GM19328 (cell line): ENCODE results near the gene CFAP141.
"Not testable (repeated sequence)": the region's sequence is repeated elsewhere in the genome, so short reads cannot be mapped to it uniquely, and the experiment has no call there.

ENCODE experiments used
- ATAC-seq: cut with Tn5 transposase; IDR thresholded peaks from one replicate; pipeline ENCODE4 v1.9.1; 2021; ENCODE audit warnings: mild to moderate bottlenecking, moderate library complexity; ENCODE audit not compliant: unreplicated experiment

Gene CFAP141

GRCh38 chr1:154208677-154209388 lies 2.7 kb upstream of the CFAP141 start:
- ATAC-seq: no peak

DNA sequence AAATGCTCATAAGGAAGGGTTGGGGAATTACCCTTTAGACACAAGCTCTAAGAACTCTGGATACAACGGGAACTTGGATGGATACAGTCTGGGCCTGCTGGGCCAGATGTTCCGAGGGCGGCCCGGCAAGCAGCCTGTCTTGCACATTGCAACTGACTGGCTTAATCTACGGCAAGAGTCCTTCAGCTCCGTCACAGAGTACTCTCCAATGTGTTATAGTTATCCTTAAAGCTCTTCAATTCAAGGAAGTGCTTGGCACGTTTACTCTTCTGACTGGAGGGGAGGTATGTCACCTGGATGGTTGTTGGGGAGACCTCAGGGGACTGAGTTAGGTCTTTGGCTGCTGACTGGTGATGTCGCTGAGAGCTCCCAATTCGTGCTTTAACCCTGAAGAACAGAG lies 1.1 kb upstream of the CFAP141 start:
- ATAC-seq: no peak

DNA sequence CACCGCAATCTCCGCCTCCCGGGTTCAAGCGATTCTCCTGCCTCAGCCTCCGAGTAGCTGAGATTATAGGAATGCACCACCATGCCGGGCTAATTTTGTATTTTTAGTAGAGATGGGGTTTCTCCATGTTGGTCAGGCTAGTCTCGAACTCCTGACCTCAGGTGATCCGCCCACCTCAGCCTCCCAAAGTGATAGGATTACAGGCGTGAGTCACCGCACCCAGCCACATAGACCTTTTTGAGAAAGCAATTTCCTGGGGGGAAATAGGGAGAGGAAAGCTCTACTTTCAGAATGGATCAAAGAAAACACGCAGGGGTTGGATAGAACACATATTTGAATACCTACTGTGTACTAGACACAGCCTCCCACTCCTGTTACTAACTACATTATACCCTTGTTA lies 355 bp downstream of the CFAP141 start:
- ATAC-seq: not testable (repeated sequence)

GRCh38 chr1:154199563-154199879 lies 6.6 kb downstream of the CFAP141 start:
- ATAC-seq: no peak

DNA sequence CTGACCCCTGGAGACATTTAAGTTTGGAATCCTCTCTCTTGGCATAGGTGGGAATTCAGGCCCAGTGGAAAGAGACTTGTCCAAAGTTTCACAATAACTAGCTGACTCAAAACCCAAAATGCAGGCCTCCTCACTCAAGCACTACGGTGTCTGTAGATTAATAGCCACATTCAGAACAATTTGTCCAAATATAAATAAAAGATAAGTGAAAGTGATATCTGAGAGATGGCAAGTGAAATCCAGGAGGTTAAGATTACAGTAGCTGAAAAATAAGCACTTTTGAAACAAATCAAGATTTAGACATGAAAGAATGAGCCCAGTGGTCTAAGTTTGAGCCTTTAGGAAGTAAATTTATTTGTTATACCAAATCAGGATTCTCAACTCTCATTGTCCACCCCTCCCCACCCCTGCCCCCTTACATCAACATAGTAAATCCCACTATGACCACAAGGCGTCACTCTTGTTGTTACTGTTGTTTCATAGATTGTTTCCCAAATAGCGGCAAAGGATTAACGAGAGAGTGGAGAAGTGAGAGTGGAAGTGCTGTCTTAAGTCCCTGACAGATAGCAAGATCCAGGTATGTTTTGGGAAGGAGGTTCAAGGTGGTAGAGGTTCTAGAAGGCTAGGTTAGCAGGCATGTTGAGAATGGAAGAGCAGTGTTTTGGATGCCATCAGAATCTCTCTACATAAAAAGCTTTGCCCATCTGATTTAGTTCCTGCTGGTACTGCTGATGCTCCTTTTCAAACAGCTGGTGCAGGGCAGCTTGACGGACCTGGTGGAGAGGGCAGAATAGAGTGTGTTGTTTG lies 7.2 kb downstream of the CFAP141 start:
- no peak for ATAC-seq

DNA sequence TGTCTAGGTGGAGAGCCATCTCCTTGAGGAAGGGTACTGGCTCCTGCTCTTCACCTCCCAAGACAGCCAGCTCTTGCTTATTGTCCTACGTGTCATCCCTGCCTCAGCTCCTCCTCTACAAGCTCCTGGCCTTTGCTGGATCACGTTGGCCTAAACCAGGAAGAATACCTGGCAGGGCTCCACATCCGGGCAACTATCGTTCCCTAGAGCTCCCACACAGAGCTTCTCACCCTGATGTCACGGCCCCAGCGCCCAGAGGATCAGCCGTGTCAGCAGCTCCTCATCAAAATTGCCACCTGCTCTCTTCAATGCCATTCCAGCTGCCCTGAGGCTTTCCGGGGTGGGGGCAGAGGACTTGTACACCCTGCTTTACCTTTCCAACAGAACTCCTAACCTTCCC lies 12.3 kb downstream of the CFAP141 start:
- ATAC-seq: no peak

GRCh38 chr1:154192476-154192875 lies 13.7 kb downstream of the CFAP141 start:
- ATAC-seq: no peak

DNA sequence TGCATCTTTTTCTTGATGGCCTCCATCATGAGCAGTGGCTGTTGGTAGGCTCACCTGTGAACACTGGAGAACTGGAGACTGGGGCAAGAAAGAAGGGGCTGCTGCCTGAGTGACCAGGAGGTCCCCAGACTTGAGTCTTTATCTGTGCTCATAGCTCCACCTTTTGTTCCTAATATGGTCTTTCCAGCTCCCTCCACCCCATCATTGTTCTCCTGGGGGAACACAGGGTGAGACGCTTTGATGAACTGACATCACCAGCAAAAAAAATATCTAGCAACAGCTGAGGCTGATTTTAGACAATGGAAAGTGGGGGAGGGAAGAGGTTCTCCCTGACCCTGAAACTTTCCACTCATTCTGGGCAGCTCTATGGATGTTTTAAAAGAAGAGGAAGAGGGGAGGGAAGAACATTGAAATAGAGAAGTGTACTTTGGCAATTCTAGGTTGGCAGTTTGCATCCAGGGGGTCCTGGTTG lies 14.1 kb downstream of the CFAP141 start, which contains the start of gene TPM3:
Gene TPM3 (minus strand): TSS at position 111 of the 472 bp plus-strand sequence. CDS start 82 bp downstream, at position 29.
- ATAC-seq: no peak

DNA sequence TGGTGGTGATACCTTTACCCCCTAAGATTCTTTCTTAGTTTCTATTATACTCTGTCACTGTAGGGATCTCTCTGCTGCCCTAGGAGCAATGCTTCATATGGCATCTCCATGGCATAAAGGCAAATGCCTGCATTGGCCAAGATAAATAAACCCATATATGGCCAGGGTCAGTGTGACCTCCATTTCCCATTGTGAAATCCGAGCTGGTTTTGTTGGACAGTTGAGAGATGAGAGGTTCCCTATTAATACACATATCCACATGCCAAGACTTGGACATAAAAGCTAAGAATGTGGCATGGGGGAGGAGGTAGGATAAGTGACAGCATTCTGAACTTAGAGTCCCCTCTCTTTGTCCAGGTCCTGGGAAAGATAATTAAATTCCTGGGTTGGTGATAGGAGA lies 15.6 kb downstream of the CFAP141 start:
- ATAC-seq: no peak

- no peak for ATAC-seq
Measured at GRCh38 chr1:154186852-154187501, 19.2 kb downstream of the CFAP141 start.

DNA sequence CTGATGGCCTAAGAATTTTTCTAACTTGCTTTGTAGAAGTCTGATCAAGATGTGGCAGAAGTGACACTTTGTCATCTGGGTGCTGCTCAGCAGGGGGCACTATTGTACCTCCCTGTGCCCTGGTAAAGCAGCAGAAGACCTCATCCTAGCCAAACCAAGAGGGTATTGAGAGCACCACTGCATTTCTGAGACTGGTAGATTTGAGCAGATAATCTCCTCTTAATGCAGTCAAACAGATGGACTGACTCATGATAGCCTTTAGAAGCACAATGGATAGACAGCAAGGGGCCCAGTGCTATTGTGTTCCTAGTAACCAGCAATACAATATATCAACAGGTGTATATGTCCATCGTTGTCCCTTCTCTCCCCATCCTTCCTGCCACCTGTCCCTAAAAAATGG lies 20.0 kb downstream of the CFAP141 start:
- no peak for ATAC-seq

- ATAC-seq: peak; percentile 52
Measured at GRCh38 chr1:154183046-154183915, 22.9 kb downstream of the CFAP141 start.

DNA sequence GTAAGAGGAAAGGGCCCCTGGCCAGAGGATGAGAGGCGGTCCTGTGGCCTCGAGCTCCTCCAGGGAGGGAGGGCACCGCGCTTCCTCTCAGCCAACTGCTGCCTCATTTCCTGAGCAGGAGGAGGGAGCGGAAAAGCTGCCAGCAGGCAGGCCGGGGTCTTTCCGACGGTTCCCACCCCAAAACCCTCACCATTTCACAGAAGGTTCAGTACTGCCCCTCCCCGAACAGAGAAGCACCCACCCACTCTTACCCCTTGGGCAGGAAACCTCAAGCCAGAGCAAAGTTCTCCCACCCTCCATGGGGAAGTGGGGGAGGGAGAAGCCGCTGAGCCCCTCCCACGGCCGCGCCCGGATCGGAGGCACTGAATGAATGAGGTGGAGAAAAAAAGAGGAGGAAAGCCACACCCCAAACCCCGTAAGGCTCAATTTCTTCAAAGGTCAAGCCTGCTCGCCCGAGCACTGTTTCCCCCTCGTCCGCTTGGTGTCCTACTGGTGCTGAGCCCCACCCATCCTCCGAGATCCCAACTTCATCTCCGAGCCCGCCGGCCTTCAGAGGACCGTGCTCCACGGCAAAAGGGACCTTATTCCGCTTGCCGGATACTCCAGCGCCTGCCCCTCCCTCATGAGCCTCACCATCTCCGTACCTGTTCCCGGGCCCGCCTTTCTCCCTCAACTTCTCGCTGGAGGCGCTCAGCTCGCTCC lies 23.6 kb downstream of the CFAP141 start:
- ATAC-seq: peak; percentile 62

- ATAC-seq: no peak
Measured at GRCh38 chr1:154181944-154182343, 24.2 kb downstream of the CFAP141 start.

DNA sequence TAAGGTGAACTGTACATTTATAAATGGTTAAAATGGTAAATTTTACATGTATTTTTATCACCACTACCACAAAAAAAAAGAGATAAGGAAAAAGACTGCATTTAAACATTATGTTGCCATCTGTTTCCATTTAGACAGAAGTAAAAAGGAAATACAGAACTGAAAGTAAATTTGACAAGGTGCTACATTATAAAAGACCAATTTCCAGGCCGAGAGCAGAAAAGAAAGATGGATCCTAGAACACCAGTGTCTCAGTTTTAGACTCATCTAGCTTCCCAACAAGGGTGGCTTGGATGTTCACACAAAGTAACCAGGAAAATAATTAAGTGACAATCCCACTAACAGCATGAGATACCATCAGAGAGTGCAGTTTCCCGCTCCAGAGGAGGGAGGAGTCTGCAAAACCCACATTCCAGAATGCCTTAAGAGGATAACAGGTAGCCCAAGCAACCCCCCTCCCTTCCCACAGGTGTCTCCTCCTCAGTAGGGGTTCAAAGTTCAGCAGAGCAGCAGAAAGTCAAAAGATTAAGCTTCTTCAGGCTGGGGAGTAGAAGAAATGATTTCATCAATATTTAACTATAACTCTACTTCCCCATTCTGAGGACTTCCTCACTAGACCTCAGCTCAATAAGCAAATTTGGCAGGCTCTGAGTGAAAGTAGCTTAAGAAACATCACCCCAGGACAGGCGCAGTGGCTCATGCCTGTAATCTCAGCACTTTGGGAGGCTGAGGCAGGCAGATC lies 26.0 kb downstream of the CFAP141 start:
- ATAC-seq: no peak

DNA sequence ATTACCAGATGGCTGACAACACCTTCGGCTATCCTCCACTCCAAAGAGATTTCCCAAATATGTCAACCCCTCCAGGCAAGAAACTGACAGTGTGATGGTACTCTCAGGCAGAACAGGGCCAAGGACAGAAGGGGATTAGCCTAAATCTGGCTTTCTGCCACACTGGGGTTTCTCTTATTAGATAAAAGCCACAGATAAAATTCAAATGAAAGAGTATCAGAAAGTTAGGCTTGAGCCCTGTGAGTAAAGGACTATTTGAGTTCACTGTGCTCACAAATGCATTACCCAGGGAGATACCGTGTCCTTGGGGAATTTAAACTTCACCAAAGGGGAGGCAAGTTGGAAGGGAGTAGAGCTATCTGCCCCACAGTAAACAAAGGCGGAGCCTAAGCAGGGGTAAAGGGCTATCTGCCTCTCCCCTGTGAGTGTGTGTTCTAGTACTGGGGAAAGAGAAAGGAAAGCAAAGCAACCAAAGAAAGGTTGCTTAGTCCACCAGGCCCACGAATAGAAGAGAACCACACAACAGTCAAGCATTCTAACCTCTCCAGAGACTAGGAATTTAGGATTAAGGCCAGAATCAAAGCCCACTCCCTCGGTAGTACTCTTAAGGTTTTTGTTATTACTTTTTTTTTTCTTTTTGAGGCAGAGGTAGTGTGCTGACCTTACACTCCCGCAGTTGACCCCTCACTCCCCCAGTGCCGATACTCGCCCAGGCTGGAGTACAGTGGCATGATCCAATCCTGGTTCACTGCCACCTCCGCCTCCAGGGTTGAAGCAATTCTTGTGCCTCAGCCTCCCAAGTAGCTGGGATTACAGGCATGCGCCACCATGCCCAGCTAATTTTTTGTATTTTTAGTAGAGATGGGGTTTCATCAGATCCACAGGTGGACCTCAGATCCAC lies 27.0 kb downstream of the CFAP141 start:
- ATAC-seq: no peak

DNA sequence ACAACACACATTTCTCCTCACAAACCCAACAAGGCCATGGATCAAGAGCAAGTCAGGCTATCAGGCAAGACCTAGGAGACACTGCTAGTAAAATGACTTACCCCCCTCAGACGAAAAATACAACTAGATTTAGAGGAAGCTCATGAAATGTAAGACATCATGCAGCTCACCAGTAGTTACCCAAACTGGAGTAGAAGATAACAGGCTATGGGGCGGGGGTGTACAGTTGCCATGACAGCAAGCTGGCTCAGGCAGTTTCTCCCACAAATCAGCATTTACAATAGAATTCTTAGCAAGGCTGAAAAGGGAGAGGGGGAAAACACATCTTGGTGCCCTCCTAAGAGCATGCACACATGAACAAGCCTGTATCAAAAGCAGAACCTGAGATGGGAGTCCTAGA lies 28.1 kb downstream of the CFAP141 start:
- ATAC-seq: no peak

- no peak for ATAC-seq
Measured at GRCh38 chr1:154176337-154176736, 29.8 kb downstream of the CFAP141 start.
